Astrocyte (in vitro differentiated cells and primary cell): ENCODE results near the gene SLC23A3. TPM values are rescaled to one million over a fixed set of nuclear protein-coding genes. Genes with fewer than 3 reads are reported as not detected.

Experiments used
- DNase-seq: peaks from one replicate; pipeline ENCODE4 v3.0.0-alpha.2; 2010; ENCODE audit warnings: low read depth
- FAIRE-seq: peaks from 2 replicates; lab custom pipeline; 2011; peaks lifted over from hg19 to GRCh38; lab: Jason Lieb, UNC
- H2AFZ ChIP-seq: 2 replicates; pipeline ENCODE4 v1.6.0; 2012; ENCODE audit warnings: low read depth, low read length, inconsistent platforms
- H3K27ac ChIP-seq: 2 replicates; pipeline ENCODE4 v1.5.1; 2011; ENCODE audit warnings: low read depth, low read length, inconsistent platforms
- H3K27me3 ChIP-seq: 2 replicates; pipeline ENCODE4 v1.6.0; 2011; ENCODE audit warnings: low read length, inconsistent platforms; ENCODE audit not compliant: insufficient read depth
- H3K36me3 ChIP-seq: 2 replicates; pipeline ENCODE4 v1.5.1; 2011; ENCODE audit warnings: low read length, inconsistent platforms; ENCODE audit not compliant: insufficient read depth
- H3K4me1 ChIP-seq: 2 replicates; pipeline ENCODE4 v1.5.1; 2011; ENCODE audit warnings: low read length, inconsistent platforms; ENCODE audit not compliant: insufficient read depth
- H3K4me2 ChIP-seq: 2 replicates; pipeline ENCODE4 v1.6.0; 2012; ENCODE audit warnings: low read length, inconsistent platforms
- H3K4me3 ChIP-seq: 2 replicates; pipeline ENCODE4 v1.5.1; 2011; ENCODE audit warnings: low read depth, mild to moderate bottlenecking, low read length, inconsistent platforms; ENCODE audit not compliant: insufficient read depth
- H3K79me2 ChIP-seq: 2 replicates; pipeline ENCODE4 v1.6.0; 2012; ENCODE audit warnings: mild to moderate bottlenecking, low read length, inconsistent platforms; ENCODE audit not compliant: insufficient read depth
- H3K9ac ChIP-seq: 2 replicates; pipeline ENCODE4 v1.6.0; 2012; ENCODE audit warnings: mild to moderate bottlenecking, low read length, inconsistent platforms
- H3K9me3 ChIP-seq: 2 replicates; pipeline ENCODE4 v1.5.1; 2012; ENCODE audit warnings: low read depth, mild to moderate bottlenecking, low read length, inconsistent platforms; ENCODE audit not compliant: insufficient read depth
- H4K20me1 ChIP-seq: 2 replicates; pipeline ENCODE4 v1.6.0; 2012; ENCODE audit warnings: low read length, inconsistent platforms; ENCODE audit not compliant: insufficient read depth
- H3K27ac Mint-ChIP-seq: one replicate; pipeline ENCODE4 v1.8.0; 2021; ENCODE audit warnings: mild to moderate bottlenecking, mixed read lengths; ENCODE audit not compliant: unreplicated experiment
- H3K27me3 Mint-ChIP-seq: one replicate; pipeline ENCODE4 v1.8.0; 2021; ENCODE audit warnings: low read depth, mixed read lengths; ENCODE audit not compliant: unreplicated experiment
- H3K36me3 Mint-ChIP-seq: one replicate; pipeline ENCODE4 v1.8.0; 2021; ENCODE audit warnings: low read depth, mixed read lengths; ENCODE audit not compliant: unreplicated experiment
- H3K4me1 Mint-ChIP-seq: one replicate; pipeline ENCODE4 v1.8.0; 2021; ENCODE audit warnings: low read depth, mixed read lengths; ENCODE audit not compliant: unreplicated experiment
- H3K4me3 Mint-ChIP-seq: one replicate; pipeline ENCODE4 v1.8.0; 2021; ENCODE audit warnings: mild to moderate bottlenecking, moderate library complexity, mixed read lengths; ENCODE audit not compliant: unreplicated experiment
- H3K9me3 Mint-ChIP-seq: one replicate; pipeline ENCODE4 v1.8.0; 2021; ENCODE audit warnings: mild to moderate bottlenecking, mixed read lengths; ENCODE audit not compliant: unreplicated experiment
- EZH2 ChIP-seq: IDR thresholded peaks from 2 replicates; pipeline ENCODE4 v1.6.1; 2012; ENCODE audit warnings: mild to moderate bottlenecking, low read length, inconsistent platforms; ENCODE audit not compliant: insufficient read depth
- total RNA-seq: library from RNA; stranded (reverse); gene quantifications from 2 replicates; pipeline ENCODE4 v1.2.1, GENCODE V29; 2021
- TF ChIP-seq, protein P1 (sequence below): IDR thresholded peaks from 2 replicates; pipeline ENCODE4 v1.5.1; 2011; ENCODE audit warnings: low read depth, mild to moderate bottlenecking, inconsistent platforms, low read length, moderate library complexity; ENCODE audit not compliant: insufficient read depth

SLC23A3 gene
- total RNA-seq, 1 donor from 2014 or later = 1.2 TPM

DNA sequence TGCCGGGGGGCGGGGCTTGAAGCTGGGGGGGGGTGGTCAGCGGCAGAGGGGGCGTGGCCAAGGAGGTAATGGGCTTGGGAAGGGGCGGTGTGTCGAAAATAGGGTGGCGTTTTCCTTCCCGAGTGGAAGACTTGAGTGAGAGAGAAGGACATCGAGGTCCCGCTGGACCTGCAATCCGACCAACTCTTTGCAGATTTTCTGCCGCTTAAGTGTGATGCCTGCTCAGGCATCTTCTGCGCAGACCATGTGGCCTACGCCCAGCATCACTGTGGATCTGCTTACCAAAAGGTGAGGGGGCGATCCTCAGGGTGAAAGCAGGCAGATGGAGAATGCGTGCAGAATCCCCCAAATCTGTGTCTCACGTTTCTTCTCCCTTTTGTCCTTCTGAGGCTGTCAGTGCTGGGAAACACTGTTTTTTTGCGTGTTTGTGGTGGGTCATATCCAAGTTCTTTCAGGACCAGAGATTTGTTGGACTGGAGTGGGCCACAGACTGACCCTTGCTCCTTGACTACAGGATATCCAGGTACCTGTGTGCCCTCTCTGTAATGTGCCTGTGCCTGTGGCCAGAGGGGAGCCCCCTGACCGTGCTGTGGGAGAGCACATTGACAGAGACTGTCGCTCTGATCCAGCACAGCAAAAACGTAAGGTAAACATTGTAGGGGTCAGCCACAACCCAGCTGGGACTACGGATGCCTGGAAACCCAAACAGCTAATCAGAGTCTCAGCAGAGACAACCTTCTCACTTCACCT is 37.5 kb upstream of the SLC23A3 start:
- H3K4me3 Mint-ChIP-seq = peak overlapping the region; percentile 81
- Histone ChIP-seq H3K27ac (peak overlapping the region; percentile 75), H3K4me2 (peak overlapping the region; percentile 83), H4K20me1 (peaks cover 15% of the 10 kb centered on the region), H3K9me3 (no peaks in the 10 kb centered on the region), H3K27me3 (no peaks in the 10 kb centered on the region), H3K4me3 (peak overlapping the region; percentile 66), H3K4me1 (peaks cover 16% of the 10 kb centered on the region), H3K36me3 (no peaks in the 10 kb centered on the region), H3K79me2 (peaks cover 6% of the 10 kb centered on the region), H2AFZ (peak overlapping the region; percentile 43), H3K9ac (peak overlapping the region; percentile 77)
- H3K36me3 Mint-ChIP-seq = peaks cover 7% of the 10 kb centered on the region
- peaks cover 2% of the 10 kb centered on the region for H3K27me3 Mint-ChIP-seq
- FAIRE-seq (no peak), DNase-seq (no peak)
- no peaks in the 10 kb centered on the region for H3K9me3 Mint-ChIP-seq
- peaks cover 11% of the 10 kb centered on the region for H3K4me1 Mint-ChIP-seq
- no peak overlapping the region for H3K27ac Mint-ChIP-seq
- TF ChIP-seq, protein P1, sequence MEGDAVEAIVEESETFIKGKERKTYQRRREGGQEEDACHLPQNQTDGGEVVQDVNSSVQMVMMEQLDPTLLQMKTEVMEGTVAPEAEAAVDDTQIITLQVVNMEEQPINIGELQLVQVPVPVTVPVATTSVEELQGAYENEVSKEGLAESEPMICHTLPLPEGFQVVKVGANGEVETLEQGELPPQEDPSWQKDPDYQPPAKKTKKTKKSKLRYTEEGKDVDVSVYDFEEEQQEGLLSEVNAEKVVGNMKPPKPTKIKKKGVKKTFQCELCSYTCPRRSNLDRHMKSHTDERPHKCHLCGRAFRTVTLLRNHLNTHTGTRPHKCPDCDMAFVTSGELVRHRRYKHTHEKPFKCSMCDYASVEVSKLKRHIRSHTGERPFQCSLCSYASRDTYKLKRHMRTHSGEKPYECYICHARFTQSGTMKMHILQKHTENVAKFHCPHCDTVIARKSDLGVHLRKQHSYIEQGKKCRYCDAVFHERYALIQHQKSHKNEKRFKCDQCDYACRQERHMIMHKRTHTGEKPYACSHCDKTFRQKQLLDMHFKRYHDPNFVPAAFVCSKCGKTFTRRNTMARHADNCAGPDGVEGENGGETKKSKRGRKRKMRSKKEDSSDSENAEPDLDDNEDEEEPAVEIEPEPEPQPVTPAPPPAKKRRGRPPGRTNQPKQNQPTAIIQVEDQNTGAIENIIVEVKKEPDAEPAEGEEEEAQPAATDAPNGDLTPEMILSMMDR = no peak
- no peak for TF ChIP-seq EZH2

DNA sequence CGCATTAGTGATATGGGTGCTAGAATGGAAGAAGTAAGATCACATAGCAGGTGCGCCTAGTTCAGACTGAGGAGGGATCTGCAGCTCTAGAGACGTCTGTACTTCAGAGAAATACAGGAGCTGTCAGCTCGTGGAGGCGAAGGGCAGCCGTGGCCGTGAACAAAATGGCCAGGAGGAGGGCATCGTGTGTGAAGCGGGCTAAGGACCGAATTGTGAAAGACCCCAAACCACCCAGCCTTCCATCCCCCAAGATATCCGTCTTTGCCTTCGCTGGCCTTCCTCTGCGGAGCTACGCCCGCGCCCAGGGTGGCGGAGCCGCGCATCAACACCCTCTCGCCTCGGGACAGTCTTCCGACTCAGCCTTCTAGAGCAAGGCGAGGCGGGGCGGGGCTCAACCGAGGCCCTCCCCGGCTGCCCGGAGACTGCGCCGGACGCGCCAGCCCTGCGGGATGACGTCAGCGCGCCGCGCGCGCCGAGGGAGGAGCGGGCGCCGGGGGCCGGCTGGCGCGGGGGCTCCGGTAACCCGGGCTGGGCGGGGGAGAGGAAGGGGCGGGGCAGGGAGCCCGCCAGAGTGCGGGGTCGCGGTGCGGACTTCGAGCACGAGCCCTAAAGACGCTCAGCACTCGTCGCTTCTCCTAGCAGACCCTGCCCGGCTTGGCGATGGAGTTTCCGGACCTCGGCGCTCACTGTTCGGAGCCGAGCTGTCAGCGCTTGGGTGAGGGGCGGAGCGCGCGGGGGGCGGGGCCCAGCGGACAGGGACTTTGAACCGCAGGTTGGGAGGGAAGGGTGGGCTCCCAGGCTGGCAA is 36.7 kb upstream of the SLC23A3 start, which contains the start of gene ZFAND2B:
ZFAND2B (plus strand) TSS at position 455 of the 806 bp plus-strand sequence; CDS start at position 661, 206 bp downstream.
- Histone ChIP-seq H3K9ac (peak within 1 kb of the TSS; percentile 77), H3K9me3 (no peaks in the 10 kb centered on the region), H3K27ac (peak within 1 kb of the TSS; percentile 75), H3K36me3 (no peaks in the 10 kb centered on the region), H3K4me3 (peak within 1 kb of the TSS; percentile 66), H3K27me3 (no peaks in the 10 kb centered on the region), H2AFZ (peak within 1 kb of the TSS; percentile 73), H3K4me2 (peak within 1 kb of the TSS; percentile 83), H3K79me2 (peaks cover 6% of the 10 kb centered on the region), H3K4me1 (peaks cover 16% of the 10 kb centered on the region), H4K20me1 (peaks cover 15% of the 10 kb centered on the region)
- peaks cover 11% of the 10 kb centered on the region for H3K4me1 Mint-ChIP-seq
- no peak for TF ChIP-seq EZH2
- TF ChIP-seq, protein P1 = no peak
- H3K27ac Mint-ChIP-seq = peak within 1 kb of the TSS; percentile 79
- DNase-seq = peak; percentile 72
- peak within 1 kb of the TSS; percentile 88 for H3K4me3 Mint-ChIP-seq
- no peaks in the 10 kb centered on the region for H3K9me3 Mint-ChIP-seq
- peaks cover 3% of the 10 kb centered on the region for H3K36me3 Mint-ChIP-seq
- peaks cover 2% of the 10 kb centered on the region for H3K27me3 Mint-ChIP-seq
- no peak for FAIRE-seq
